RWPE1 (cell line): ENCODE measurements around the gene CIC.
A peak's percentile ranks its signal among the peaks of the same experiment; 100 is the strongest.

ENCODE experiments used
- CTCF ChIA-PET: fragments of 350-600 bp; sonication (Branson Sonifier 250); formaldehyde crosslinking; extraction: SDS; loops from one replicate; lab custom pipeline; 2021; lab: Yijun Ruan, JAX
- POLR2A ChIA-PET: fragments of 400-600 bp; formaldehyde crosslinking; extraction: SDS; loops from one replicate; lab custom pipeline; 2020; ENCODE audit warnings: antibody characterized with exemption; ENCODE audit not compliant: low non-redundant PET; lab: Yijun Ruan, JAX
- DNase-seq: peaks from one replicate; pipeline ENCODE4 v3.0.0; 2012; ENCODE audit warnings: low spot score
- H3K27ac ChIP-seq: fragments of 450-650 bp; 2 replicates; pipeline ENCODE4 v1.5.1; 2017
- CTCF ChIP-seq: fragments of 450-650 bp; conservative IDR thresholded peaks from 2 replicates; pipeline ENCODE4 v1.5.1; 2017; ENCODE audit warnings: low read depth, mild to moderate bottlenecking

Gene CIC

DNA sequence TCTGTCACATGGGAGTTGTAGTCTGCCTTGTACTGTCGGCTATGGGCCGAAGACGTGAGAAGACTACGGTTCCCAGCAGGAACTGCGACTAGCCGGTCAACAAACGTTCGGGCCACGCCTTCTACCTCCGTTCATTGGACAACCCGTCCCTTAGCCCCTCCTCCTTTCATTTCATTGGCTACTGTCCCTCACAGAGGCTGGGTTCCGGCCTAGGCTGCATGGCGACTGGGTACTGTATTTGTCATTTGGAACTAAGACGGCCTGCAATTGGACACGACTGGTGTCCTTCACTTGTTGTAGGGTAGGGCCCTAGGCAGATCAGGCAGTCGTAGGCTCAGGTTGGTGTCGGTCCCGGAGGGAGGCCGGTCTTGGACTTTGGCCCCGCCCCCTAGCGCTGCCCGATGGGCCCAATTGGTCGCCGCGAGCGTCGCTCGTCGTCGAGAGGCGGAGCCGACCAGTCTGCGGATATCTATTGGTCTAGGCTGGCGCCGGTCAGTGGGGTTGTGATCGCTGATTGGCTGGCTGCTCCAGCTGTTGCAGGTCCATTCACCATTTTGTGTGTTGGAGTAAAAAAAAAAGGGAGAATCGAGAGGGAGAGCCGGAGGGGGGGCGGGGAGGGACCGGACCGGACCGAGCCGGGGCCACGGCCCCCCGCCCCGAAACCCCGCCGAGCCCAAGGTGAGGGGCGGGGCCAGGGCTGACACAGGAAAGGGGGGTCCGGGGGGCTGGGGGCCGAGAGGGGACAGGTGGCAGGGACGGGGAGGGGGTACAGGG is at the start of gene CIC:
Gene CIC, plus strand, starts transcription at position 549 of the 774 bp plus-strand sequence. CDS start 2,532 bp downstream, outside the sequence.
- POLR2A ChIA-PET = no interaction called here
- TF ChIP-seq CTCF = no peak
- CTCF ChIA-PET = no interaction called here
- peak within 1 kb of the TSS; percentile 100 for H3K27ac ChIP-seq
- peak; percentile 96 for DNase-seq

GRCh38 chr19:42219812-42220750 is 49.0 kb upstream of the CIC start, which contains the start of gene ZNF526:
ZNF526 (plus strand) TSS chr19:42220312; CDS start chr19:42224404, 4,092 bp downstream.
- TF ChIP-seq CTCF = no peak
- H3K27ac ChIP-seq = peak within 1 kb of the TSS; percentile 89
- CTCF ChIA-PET = interaction anchor here (0.6 kb wide), 3 partner anchors 76 to 112 kb away, joined by 3 to 5 read pairs (median 3); no protein-coding TSS in a partner anchor
- POLR2A ChIA-PET = no interaction called here
- DNase-seq = peak; percentile 99

DNA sequence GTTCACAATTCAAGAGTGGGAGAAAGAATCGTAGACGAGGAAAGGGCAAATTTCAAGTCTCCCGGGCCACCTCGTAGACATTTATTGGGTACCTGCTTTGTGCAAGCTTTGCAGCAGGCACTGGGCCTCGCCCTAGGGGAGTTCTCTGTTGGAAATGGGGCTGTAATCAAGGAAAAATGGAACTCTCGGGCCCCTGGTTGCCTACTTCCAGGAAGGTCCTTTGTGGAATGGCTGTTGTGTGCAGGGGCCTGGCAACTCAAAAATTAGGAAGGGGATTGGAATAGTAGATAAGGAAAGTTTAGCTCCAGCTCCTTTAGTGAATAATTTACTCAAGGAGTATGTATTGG is 48.3 kb upstream of the CIC start:
- POLR2A ChIA-PET = no interaction called here
- peak overlapping the region; percentile 89 for H3K27ac ChIP-seq
- CTCF ChIA-PET = no interaction called here
- no peak for TF ChIP-seq CTCF
- DNase-seq = no peak

DNA sequence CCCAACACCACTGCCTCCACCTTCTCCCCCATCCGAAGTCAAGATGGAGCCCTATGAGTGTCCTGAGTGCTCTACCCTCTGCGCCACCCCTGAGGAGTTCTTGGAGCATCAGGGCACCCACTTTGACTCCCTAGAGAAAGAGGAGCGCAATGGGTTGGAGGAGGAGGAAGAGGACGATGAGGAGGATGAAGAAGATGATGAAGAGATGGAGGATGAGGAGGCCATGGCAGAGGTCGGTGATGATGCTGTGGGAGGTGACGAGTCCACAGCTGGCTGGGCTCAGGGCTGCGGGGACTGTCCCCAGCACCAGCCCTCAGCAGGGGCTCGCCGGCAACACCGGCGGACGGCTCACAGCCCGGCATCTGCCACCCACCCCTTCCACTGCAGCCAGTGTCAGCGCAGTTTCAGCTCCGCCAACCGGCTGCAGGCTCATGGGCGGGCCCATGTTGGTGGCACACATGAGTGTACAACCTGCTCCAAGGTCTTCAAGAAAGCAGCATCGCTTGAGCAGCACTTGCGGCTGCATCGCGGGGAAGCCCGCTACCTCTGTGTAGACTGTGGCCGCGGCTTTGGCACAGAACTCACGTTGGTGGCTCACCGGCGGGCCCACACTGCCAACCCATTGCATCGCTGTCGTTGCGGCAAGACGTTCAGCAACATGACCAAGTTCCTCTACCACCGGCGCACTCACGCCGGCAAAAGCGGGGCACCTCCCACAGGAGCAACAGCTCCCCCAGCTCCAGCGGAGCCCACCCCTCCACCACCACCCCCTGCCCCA is 43.9 kb upstream of the CIC start:
- ChIA-PET POLR2A (interaction anchor here (0.5 kb wide), 1 partner anchor 1748 kb away, joined by 4 read pairs; no protein-coding TSS in a partner anchor), CTCF (no interaction called here)
- H3K27ac ChIP-seq = peak overlapping the region; percentile 54; the same call in 1 of the 2 replicates
- no peak for DNase-seq
- TF ChIP-seq CTCF = no peak

DNA sequence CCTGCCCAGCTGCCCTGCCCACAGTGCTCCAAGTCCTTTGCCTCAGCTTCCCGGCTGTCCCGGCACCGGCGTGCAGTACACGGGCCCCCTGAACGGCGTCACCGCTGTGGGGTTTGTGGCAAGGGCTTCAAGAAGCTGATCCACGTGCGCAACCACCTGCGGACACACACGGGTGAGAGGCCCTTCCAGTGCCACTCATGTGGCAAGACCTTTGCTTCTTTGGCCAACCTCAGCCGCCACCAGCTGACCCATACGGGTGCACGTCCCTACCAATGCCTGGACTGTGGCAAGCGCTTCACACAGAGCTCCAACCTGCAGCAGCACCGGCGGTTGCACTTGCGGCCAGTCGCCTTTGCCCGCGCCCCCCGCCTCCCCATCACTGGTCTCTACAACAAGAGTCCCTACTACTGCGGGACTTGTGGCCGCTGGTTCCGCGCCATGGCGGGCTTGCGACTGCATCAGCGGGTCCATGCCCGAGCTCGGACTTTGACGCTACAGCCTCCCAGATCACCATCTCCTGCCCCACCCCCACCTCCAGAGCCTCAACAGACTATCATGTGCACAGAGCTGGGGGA is 43.2 kb upstream of the CIC start:
- peak overlapping the region; percentile 54 for H3K27ac ChIP-seq
- CTCF ChIA-PET = interaction anchor here (0.5 to 0.8 kb wide), 4 partner anchors 14 to 282 kb away, joined by 3 to 4 read pairs (median 3); no protein-coding TSS in a partner anchor
- TF ChIP-seq CTCF = no peak
- POLR2A ChIA-PET = no interaction called here
- no peak for DNase-seq
